GM12878 (cell line): Measurements from ENCODE around the gene ZNF532. TPM values are rescaled to one million over a fixed set of nuclear protein-coding genes. Genes with fewer than 3 reads are reported as not detected.

ENCODE experiments used
- ATAC-seq: fragments of 200-7000 bp; cut with Tn5 transposase; 3 replicates; pipeline ENCODE4 v1.9.1; 2020; ENCODE audit warnings: mild to moderate bottlenecking, moderate library complexity
- BruUV-seq: library from RNA; stranded (reverse); fragments of 400-500 nt; replicated peaks from 2 replicates; lab custom pipeline; 2021; lab: Mats Ljungman, UMichigan
- CTCF ChIA-PET: fragments of 300-600 bp; sonication (Branson Sonifier 250); formaldehyde crosslinking; extraction: SDS; loops from one replicate; lab custom pipeline; 2021; ENCODE audit warnings: inconsistent platforms; lab: Yijun Ruan, JAX
- POLR2A ChIA-PET: fragments of 350-600 bp; formaldehyde crosslinking; extraction: SDS; loops from one replicate; lab custom pipeline; 2021; ENCODE audit warnings: inconsistent platforms; lab: Charles Lee
- RAD21 ChIA-PET: fragments of 300-600 bp; sonication (Branson Sonifier 250); formaldehyde crosslinking; loops from one replicate; lab custom pipeline; 2023; ENCODE audit warnings: antibody characterized with exemption; ENCODE audit not compliant: unreplicated experiment; lab: Charles Lee
- SMC1A ChIA-PET: fragments of 300-600 bp; sonication (Branson Sonifier 250); formaldehyde crosslinking; loops from one replicate; lab custom pipeline; 2023; ENCODE audit not compliant: unreplicated experiment, uncharacterized antibody; lab: Charles Lee
- DNase-seq: peaks from one replicate; pipeline ENCODE4 v3.0.0-alpha.2; 2011; ENCODE audit warnings: low read depth, low spot score
- FAIRE-seq: peaks from 3 replicates; lab custom pipeline; 2011; peaks lifted over from hg19 to GRCh38; lab: Jason Lieb, UNC
- H2AFZ ChIP-seq: 2 replicates; pipeline ENCODE4 v1.6.0; 2011; ENCODE audit warnings: low read depth, low read length, control low read depth; ENCODE audit not compliant: control insufficient read depth
- H3K27ac ChIP-seq: 2 replicates; pipeline ENCODE4 v1.5.1; 2011; ENCODE audit warnings: control low read depth; ENCODE audit not compliant: control insufficient read depth, insufficient read depth
- H3K27me3 ChIP-seq, 2 experiments: replicated peaks in 1 of 2; 2 replicates each; pipeline versions ENCODE4 v1.6.0 to v1.6.1; 2011; ENCODE audit warnings: low read length in 1 of 2; ENCODE audit not compliant: control insufficient read depth in 2 of 2, insufficient read depth in 2 of 2
- H3K36me3 ChIP-seq, 2 experiments: 2 replicates each; pipeline ENCODE4 v1.5.1; 2011; ENCODE audit warnings: low read length in 1 of 2; ENCODE audit not compliant: control insufficient read depth in 2 of 2, insufficient read depth in 2 of 2
- H3K4me1 ChIP-seq: 2 replicates; pipeline ENCODE4 v1.6.1; 2011; ENCODE audit warnings: mild to moderate bottlenecking, low read length, moderate library complexity, mixed read lengths; ENCODE audit not compliant: control insufficient read depth, insufficient read depth
- H3K4me2 ChIP-seq: 2 replicates; pipeline ENCODE4 v1.6.0; 2011; ENCODE audit warnings: control low read depth; ENCODE audit not compliant: control insufficient read depth, insufficient read depth
- H3K4me3 ChIP-seq: fragments of 200-600 bp; sonication (generic); 2 replicates; pipeline ENCODE4 v1.5.1; 2016
- H3K79me2 ChIP-seq: 2 replicates; pipeline ENCODE4 v1.6.0; 2011; ENCODE audit warnings: low read length; ENCODE audit not compliant: control insufficient read depth, insufficient read depth
- H3K9ac ChIP-seq: 2 replicates; pipeline ENCODE4 v1.8.0; 2011; ENCODE audit warnings: low read length, control low read depth, mixed read lengths; ENCODE audit not compliant: control insufficient read depth, insufficient read depth
- H3K9me3 ChIP-seq: replicated peaks from 3 replicates; pipeline ENCODE4 v1.5.1; 2011; ENCODE audit warnings: mild to moderate bottlenecking, low read length; ENCODE audit not compliant: control insufficient read depth, insufficient read depth
- H4K20me1 ChIP-seq: 2 replicates; pipeline ENCODE4 v1.6.0; 2011; ENCODE audit not compliant: control insufficient read depth, insufficient read depth
- BRCA1 ChIP-seq: IDR thresholded peaks from 2 replicates; pipeline ENCODE4 v1.6.1; 2011; ENCODE audit warnings: low read depth, low read length, improper control_type of control experiment
- EP300 ChIP-seq, 2 experiments: fragments of 150-350 bp in 1 of 2; IDR thresholded peaks; 2 replicates each; pipeline ENCODE4 v1.6.1; 2011 to 2012; ENCODE audit warnings: low read depth in 2 of 2, low read length in 2 of 2, borderline replicate concordance in 1 of 2, improper control_type of control experiment in 1 of 2, inconsistent platforms in 1 of 2; ENCODE audit not compliant: control insufficient read depth in 1 of 2
- IRF5 ChIP-seq: fragments of 450-650 bp; IDR thresholded peaks from 2 replicates; pipeline ENCODE4 v1.6.1; 2017; ENCODE audit warnings: borderline replicate concordance
- KDM1A ChIP-seq: fragments of 200-600 bp; sonication (generic); IDR thresholded peaks from 2 replicates; pipeline ENCODE4 v1.6.1; 2016; ENCODE audit warnings: borderline replicate concordance
- MEF2B ChIP-seq: fragments of 450-650 bp; IDR thresholded peaks from 2 replicates; pipeline ENCODE4 v1.6.1; 2018; ENCODE audit warnings: mild to moderate bottlenecking, moderate library complexity; ENCODE audit not compliant: partially characterized antibody, poor library complexity, severe bottlenecking
- NR2C2 ChIP-seq: IDR thresholded peaks from 2 replicates; pipeline ENCODE4 v1.6.1; 2011; ENCODE audit warnings: borderline replicate concordance, low read depth; ENCODE audit not compliant: control insufficient read depth, insufficient read length
- NR2F1 ChIP-seq: fragments of 450-650 bp; conservative IDR thresholded peaks from 2 replicates; pipeline ENCODE4 v1.6.1; 2017; ENCODE audit warnings: mild to moderate bottlenecking
- PAX5 ChIP-seq: IDR thresholded peaks from 2 replicates; pipeline ENCODE4 v1.6.1; 2011; ENCODE audit warnings: low read depth, low read length, borderline replicate concordance
- SIX5 ChIP-seq: IDR thresholded peaks from 2 replicates; pipeline ENCODE4 v1.6.1; 2011; ENCODE audit warnings: mild to moderate bottlenecking, low read depth, low read length, moderate library complexity; ENCODE audit not compliant: severe bottlenecking
- SKIL ChIP-seq: fragments of 450-650 bp; IDR thresholded peaks from 2 replicates; pipeline ENCODE4 v1.6.1; 2017; ENCODE audit warnings: mild to moderate bottlenecking, low read depth, inconsistent platforms; ENCODE audit not compliant: poor library complexity, severe bottlenecking
- WGBS: methylation state at CpG from one replicate; pipeline ENCODE4 v1.1.6; 2016; ENCODE audit warnings: low lambda C conversion rate; ENCODE audit not compliant: insufficient replicate concordance, insufficient coverage; ENCODE audit errors: missing lambda C conversion rate; 5-methylcytosine and 5-hydroxymethylcytosine counted together
- in situ Hi-C: fragments of 300-500 bp; cut with MboI; formaldehyde crosslinking; loops from 9 replicates; pipeline ENCODE4 v1.14.3; 2018; ENCODE audit warnings: mixed read lengths
- intact Hi-C: fragments of 100-400 bp; cut with micrococcal nuclease; formaldehyde crosslinking; loops from one replicate; pipeline ENCODE4 v1.14.2; 2022; ENCODE audit not compliant: unreplicated experiment
- polyA plus RNA-seq, 11 experiments: library from polyadenylated mRNA; depleted of rRNA in 4 of 11; unstranded in 6 of 11; stranded (reverse) in 5 of 11; fragments of >200 nt; fragmentation: Nextera tagmentation in 4 of 11; fragmentation: Illumina TruSeq in 1 of 11; extraction: Ambion mirVana in 4 of 11; extraction: Trizol in 1 of 11; gene quantifications; 1 replicate in 1 of 11; 2 replicates in 10 of 11; pipeline versions ENCODE4 v1.2.1 to v1.2.3, GENCODE V29; 2011 to 2016; ENCODE audit warnings: inconsistent platforms in 2 of 11, missing spikeins in 2 of 11, low read depth in 1 of 11
- total RNA-seq, 4 experiments: library from RNA; depleted of rRNA in 3 of 4; stranded (reverse); fragments of >200 nt in 3 of 4; fragmentation: Illumina TruSeq in 1 of 4; extraction: Trizol in 1 of 4; gene quantifications; 2 replicates each; pipeline versions ENCODE4 v1.2.1 to v1.2.3, GENCODE V29; 2013 to 2021

Gene ZNF532
- total and polyA plus RNA-seq, 10 of the 15 experiments (the other 5 are each of a cell fraction or from before 2014, with no cell fraction given): 0.44 to 3.4 (median 1.4) TPM

DNA sequence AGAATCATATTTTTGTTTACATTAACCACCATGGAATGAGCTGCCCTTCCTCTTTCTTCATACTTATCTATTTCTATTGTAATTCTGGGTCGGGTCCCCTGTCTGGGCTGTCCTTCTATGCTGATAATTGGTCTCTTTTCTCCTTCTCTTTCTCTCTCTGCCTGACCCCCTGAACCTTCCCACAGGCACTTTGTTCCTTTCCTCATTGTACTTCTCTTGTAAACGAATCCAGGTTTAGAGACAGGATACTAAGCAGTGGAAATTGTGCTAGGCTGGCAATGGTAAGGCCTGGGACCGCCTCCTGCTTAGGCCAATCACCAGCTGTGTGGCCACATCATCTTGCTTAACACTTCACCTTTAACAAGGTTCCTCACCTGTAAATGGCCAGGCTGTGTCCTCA, 137.0 kb downstream of the ZNF532 start:
- no peak for TF ChIP-seq KDM1A
- TF ChIP-seq PAX5: no peak
- TF ChIP-seq IRF5: no peak
- TF ChIP-seq BRCA1: no peak
- TF ChIP-seq EP300 (IDR thresholded peaks at IDR 0.05; ENCODE audit: borderline replicate concordance in 1 of 2, control insufficient read depth in 1 of 2, low read depth in 2 of 2, low read length in 2 of 2): no peak
- TF ChIP-seq MEF2B: no peak
- TF ChIP-seq SKIL: no peak
- no peak for TF ChIP-seq NR2F1
- TF ChIP-seq NR2C2: no peak
- no peak for TF ChIP-seq SIX5
- BruUV-seq: no TSS peak
- ChIA-PET POLR2A (no interaction called here), RAD21 (no interaction called here), CTCF (no interaction called here), SMC1A (interaction anchor here (0.7 kb wide), 1 partner anchor 18 kb away, joined by 3 read pairs; no protein-coding TSS in a partner anchor)
- Histone ChIP-seq H3K4me2 (no peak overlapping the region), H4K20me1 (no peaks in the 10 kb centered on the region), H3K4me1 (no peaks in the 10 kb centered on the region), H3K4me3 (no peak overlapping the region), H3K36me3 (no peaks in the 10 kb centered on the region), H3K79me2 (no peaks in the 10 kb centered on the region), H3K9me3 (no peaks in the 10 kb centered on the region), H3K27ac (no peak overlapping the region), H2AFZ (no peak overlapping the region), H3K9ac (no peak overlapping the region), H3K27me3 (no peaks in the 10 kb centered on the region)
- intact Hi-C loops: no loop called here
- FAIRE-seq (no peak), ATAC-seq (no peak), DNase-seq (no peak)
- in situ Hi-C loops: no loop called here
- WGBS: 53% methylated on average over 3 of the region's 3 CpGs
